Measurements from ENCODE around the gene PML.

PML gene

GRCh38 chr15:73994413-73994883 lies at the start of gene PML:
Gene PML (plus strand): TSS chr15:73994716. CDS start chr15:73994813, 97 bp downstream.
- DNase-seq: peak; percentile 95 to 96

GRCh38 chr15:73945130-73945508 lies 49.4 kb upstream of the PML start:
- no peak for DNase-seq

GRCh38 chr15:73946046-73946721 lies 48.3 kb upstream of the PML start:
- no peak for DNase-seq

GRCh38 chr15:73946795-73947370 lies 47.6 kb upstream of the PML start:
- no peak for DNase-seq

- no peak for DNase-seq
Observed at GRCh38 chr15:73947651-73948050, 46.9 kb upstream of the PML start.

- DNase-seq: no peak
Observed at GRCh38 chr15:73948396-73948795, 46.1 kb upstream of the PML start.

- DNase-seq: no peak
Observed at GRCh38 chr15:73948982-73949381, 45.5 kb upstream of the PML start.

GRCh38 chr15:73949496-73949895 lies 45.0 kb upstream of the PML start:
- DNase-seq: no peak

- no peak for DNase-seq
Observed at GRCh38 chr15:73950479-73950830, 44.1 kb upstream of the PML start.

GRCh38 chr15:73950831-73951561 lies 43.5 kb upstream of the PML start:
- peak; percentile 71 to 73 for DNase-seq

GRCh38 chr15:73951601-73952000 lies 42.9 kb upstream of the PML start:
- DNase-seq: no peak

- no peak for DNase-seq
Observed at GRCh38 chr15:73952171-73952912, 42.2 kb upstream of the PML start.

GRCh38 chr15:73952913-73953750 lies 41.4 kb upstream of the PML start:
- DNase-seq: no peak

- no peak for DNase-seq
Observed at GRCh38 chr15:73954188-73955145, 40.0 kb upstream of the PML start.

GRCh38 chr15:73955326-73955725 lies 39.2 kb upstream of the PML start:
- no peak for DNase-seq

- no peak for DNase-seq
Observed at GRCh38 chr15:73955861-73956742, 38.4 kb upstream of the PML start.

GRCh38 chr15:73956743-73957135 lies 37.8 kb upstream of the PML start:
- DNase-seq: no peak

- DNase-seq: no peak
Observed at GRCh38 chr15:73957276-73957675, 37.2 kb upstream of the PML start.

- no peak for DNase-seq
Observed at GRCh38 chr15:73957785-73958184, 36.7 kb upstream of the PML start.

GRCh38 chr15:73959012-73959581 lies 35.4 kb upstream of the PML start:
- DNase-seq: peak; percentile 32 to 51

Measured in CD4-positive, alpha-beta T cell treated with Interleukin-4 for 1 hour (primary cell).